Activated CD4-positive, alpha-beta T cell treated with anti-CD3 and anti-CD28 coated beads, Interleukin-2, amount 50 U/mL, for 24 hours (primary cell): ENCODE results near the gene PDGFD.

Source experiments
- DNase-seq, 2 donors: peaks; one replicate each; pipeline ENCODE4 v3.0.0-alpha.2; 2020; ENCODE audit warnings: low read depth in 1 of 2, low spot score in 1 of 2

PDGFD gene

DNA sequence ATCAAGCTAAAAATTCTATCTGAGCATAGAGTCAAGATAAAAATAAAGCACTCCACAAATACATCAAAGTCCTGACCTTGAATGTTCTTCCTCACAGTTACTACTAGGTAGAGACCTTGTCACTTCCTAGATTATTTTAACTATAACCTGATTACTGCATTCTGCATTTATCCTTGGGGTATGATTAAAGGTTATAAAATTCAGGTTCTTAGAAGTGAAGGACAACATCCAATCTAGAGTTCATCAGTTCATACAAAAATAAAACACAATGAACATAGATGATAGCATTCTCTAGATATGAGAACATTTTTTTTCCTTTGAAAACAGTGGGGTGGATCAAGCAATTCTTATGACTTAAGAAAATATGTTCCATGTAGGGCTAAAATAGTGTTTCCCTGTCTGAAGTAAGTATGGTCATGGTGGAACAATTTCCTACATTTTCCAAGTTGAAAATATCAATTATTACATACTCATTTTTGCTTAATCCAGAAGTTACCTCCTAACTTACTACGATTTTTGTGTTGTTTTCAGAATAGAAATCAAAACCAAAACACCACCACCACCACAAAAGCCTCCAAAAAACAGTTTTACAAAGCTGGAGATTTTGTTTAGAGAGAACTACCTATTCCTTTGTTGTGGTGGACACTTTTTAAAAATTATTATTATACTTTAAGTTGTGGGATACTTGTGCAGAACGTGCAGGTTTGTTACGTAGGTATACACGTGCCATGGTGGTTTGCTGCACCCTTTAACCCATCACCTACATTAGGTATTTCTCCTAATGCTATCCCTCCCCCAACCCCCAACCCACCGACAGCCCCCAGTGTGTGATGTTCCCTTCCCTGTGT, 239.6 kb downstream of the PDGFD start:
- no peak for DNase-seq

DNA sequence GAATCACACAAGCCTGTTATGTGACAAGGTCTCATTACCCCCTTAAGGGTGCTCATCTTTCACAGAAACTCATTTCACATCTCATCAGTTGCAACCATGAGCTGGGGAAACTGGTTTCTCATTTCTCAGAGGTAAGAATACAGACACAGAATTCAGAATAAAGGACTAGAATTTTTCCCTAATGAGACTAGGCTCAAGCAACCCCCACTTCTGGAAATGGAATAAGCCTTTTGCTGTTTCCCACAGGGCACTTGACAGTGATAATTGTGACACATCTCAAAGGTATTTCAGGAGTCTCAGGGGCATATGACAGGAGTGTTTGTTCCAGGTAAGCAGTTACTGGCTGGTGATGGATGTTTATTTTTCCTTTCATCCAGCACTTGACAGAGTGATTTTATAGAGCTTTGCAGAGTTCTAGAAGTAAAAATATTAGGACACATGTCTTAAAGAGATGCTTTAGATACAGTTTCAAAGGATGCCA, 240.5 kb downstream of the PDGFD start:
- DNase-seq, result no peak

DNA sequence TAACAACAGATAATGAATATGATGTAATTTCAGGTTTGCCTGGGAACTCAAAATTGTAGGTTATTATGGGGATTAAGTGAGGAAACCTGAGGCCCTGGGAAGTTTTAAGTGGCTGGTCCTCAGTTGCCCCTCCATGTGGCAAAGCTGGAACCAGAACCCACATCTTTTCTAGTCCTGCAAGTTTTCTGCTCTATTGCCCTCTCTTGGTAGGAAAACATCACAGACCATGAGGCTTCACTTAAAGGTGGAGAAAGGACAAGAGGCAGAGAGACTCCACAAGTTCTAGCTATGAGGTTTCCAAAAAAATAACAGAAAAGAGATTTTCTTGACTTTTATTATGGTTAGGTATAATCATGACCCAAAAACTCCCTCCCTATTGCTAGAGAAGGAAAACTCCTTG, 243.0 kb downstream of the PDGFD start:
- no peak for DNase-seq

DNA sequence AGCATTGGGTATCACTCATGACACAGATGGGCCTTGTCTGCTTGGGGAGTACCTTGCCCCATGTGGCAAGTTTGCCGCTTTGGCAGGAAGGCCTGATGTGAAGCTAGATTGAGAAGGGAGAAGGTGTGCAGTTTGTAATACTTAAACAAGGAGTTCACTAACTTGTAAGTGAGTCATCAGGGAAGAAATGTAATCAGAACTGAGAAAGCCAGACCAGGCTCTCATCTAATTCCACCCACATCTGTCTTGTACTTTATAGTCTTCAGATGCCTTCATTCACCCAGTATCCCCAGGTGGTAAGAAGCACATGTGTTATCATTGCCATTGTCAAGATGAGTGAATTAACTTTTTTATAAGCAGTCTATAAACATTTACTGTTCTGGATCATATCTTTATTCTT, 243.5 kb downstream of the PDGFD start:
- DNase-seq, result no peak

DNA sequence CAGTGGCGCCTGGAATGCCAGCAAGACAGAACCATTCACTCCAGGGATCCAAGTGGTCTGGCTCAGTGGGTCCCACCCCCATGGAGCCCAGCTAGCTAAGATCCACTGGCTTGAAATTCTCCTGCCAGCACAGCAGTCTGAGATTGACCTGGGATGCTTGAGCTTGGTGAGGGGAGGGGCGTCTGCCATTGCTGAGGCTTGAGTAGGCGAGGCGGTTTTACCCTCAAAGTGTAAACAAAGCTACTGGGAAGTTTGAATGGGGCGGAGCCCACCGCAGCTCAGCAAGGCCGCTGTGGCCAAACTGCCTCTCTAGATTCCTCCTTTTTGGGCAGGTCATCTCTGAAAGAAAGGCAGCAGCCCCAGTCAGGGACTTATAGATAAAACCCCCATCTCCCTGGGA, 253.2 kb downstream of the PDGFD start:
- DNase-seq, result no peak

DNA sequence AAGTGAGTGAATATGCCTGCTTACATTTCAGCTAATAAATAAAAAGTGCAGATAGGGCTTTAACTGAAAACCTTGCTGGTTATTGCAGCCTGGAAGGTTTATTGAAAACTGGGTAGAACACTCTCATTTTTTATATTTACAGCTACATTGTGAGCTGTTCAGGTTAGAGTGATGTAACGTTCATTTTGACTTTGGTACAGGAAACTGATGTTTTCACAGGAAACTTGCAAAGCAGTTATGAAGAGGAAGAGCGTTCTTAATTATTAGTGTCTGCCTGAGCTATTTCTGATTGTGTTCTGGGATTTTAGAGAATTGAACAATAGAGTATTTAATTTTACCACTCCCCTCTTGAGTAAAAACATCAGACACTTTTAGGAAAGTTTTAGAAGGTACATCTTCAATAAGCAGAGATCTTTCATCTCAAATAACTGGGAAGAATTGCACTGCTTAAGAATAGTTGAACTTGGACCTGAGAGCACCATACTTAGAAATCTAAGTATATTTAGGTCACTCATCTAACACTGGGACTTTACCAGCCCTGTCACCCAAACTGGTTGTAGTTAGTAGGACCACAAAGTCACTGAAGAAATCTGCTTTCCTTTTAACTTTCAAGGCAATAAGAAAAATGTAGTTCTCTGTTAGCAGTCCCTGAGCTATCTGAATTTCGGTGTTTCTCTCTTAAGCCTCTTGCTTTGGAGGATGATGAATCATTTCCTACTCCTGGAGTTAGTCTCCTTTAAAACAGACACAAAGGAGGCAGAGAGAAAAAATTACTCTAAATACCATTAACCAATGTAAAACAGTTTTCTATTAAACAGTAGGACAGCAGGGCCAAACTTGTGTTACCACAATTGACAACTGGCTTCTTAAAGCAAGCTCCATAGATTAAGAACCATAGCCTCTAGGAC, 256.1 kb downstream of the PDGFD start:
- DNase-seq, result no peak

DNA sequence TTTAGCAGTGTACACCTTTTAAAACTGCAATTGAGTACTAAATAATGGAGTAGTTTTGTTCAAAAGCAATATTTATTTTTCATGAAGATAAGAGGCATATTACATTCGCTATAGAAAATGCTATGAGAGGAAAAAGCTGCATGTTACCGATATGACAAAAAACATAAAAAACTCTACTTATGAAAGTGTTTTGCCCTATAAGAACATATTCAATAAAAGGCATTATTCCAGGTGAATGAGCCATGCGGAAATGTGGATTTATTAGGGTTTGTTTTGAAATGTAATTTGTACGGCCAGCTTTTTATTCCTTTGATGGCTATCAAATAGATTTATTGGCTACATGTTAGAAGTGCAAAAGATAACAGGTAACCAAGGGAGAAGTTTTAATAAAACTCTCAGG, 256.8 kb downstream of the PDGFD start:
- no peak for DNase-seq

DNA sequence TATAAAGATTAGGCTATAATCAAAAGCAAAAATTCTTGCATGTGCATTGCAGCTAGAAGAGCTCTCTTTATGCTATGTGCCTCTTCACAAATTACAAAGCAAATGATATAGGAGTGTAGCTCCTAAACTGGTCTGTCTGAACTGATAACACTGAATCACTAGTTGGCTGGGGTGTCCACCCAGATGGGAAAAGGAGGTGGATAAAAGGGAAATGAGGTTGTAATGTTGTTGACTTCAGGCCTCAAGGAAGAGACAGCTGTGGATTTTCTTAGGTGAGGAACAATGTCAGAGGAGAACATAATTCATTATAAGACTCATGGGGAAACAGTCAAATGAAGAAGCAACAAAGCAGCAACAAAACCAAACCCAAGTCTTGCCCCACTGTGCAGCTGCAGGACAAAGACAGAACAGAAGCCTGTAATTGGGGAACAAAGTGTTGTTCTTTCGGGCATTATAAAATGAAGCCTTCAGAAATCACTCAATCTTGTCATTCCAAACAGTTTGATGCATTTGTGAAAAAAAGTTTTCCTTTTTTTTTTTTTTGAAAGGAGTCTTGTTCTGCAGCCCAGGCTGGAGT, 257.6 kb downstream of the PDGFD start:
- DNase-seq, result no peak

DNA sequence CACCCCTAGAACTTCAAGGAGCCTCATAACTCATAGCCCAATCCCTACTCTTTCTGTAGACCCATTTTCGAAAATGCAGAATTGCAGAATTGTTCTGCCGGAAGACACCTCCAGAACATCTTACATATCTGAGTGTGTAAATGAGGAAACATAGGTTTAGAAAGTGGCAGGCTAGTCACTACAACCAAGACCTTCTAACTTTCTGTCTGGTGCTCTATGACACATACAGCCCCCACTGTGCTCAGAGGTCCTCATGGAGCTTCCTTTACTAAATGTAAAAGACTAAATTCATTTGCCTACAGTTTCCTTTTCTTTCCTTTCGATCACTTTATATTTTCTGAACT, 259.7 kb downstream of the PDGFD start:
- no peak for DNase-seq

DNA sequence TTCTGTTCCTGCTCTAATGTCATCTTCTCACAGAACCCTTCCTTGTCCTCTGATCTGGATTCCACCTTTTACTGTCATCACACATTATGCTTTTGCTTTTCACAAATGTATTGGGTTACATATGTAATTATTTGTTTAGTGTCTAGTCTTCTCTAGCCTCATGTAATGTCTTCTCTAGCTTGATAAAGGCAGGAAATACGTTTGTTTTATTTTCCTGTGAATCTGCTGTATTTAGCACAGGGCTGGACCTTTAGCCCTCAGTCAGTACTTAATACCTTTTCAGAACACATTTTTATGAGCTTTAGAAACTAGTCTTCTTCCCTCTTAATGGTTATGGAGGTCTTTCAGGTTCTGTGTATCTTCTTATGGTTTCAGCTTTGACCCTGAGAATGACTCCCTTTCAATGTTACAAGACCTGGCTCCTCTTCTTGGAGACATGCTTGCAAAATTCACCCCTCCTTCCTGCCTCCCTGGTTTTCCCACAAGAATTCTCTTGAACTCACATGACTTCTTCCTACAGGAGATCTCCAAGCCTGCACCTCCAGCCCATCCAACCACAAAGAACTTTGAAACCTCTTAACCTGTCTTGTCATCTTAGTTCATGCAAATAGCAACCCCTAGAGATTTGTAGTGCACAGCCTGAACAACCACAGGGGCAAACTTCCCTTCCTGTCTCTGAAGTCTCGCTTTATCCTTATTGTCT, 260.2 kb downstream of the PDGFD start:
- DNase-seq, result no peak

DNA sequence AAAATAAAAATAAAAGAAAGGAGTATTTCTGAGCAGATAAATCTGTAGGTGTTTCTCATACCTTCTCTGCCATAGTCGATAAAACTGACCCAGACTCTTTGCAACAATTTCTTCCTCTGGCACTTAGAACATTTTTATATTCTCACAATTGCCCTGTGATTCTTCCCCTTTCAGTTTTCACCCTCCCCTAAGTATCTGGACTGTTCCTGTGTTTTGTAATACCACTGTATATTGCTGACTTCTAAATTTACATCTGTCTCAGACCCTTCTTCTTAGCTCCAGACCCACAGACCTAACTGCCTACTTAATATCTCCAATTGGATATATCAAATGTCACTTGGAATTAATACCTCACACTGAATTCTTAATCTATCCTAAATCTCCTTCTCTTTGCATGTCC, 261.0 kb downstream of the PDGFD start:
- DNase-seq, result no peak

DNA sequence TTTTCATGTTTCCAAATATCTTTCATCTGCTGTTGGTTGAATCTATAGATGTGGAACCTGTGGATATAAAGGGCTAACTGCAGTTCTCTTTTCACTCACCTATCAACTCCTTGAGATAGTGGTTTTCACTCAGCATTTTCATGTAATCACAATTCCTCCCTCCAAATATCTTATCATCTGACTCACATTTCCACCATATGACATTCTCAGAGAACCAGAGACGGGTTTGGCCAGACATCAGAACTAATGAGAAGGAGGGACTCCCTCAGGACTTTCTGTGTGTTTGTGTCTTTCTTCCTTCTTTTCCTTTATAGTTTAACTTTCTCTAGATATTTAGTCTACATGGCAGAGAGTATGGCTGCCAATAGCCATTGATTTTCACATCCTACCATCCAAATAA, 262.3 kb downstream of the PDGFD start:
- no peak for DNase-seq

DNA sequence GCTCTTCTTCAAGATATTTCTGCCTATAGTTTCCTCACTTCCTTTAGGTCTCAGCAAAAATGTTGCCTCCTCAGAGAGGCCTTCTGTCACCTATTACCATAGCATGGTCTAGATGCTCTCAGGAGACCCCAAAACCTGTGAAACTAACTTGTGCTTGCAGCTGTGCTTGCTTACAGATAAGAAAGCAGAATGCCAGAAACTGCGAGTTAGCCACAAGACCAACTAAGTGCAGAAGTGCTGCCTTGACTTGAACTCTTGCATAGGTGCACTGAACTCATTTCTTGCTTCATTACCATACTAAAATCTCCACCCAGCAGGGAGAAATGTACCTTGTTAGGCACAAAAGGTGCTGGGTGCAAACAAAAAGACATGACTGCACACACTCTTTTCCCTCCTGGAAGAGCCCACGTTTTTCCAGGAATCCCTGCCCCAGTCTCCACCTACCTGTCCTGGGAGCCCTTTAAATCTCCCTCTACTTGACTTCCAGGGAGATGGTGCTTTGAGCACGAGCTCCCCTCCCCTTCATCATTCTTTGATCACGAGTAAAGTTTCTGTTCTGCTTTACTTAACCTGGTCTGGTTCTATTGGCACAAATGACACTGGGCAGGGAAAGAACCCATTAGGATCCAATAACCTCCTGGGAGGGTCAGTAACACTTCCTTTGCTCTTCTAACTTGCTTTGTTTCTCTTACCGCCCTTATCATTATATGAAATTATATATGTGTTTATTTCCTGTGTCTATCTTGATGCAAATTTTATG, 265.2 kb downstream of the PDGFD start:
- DNase-seq, result no peak

DNA sequence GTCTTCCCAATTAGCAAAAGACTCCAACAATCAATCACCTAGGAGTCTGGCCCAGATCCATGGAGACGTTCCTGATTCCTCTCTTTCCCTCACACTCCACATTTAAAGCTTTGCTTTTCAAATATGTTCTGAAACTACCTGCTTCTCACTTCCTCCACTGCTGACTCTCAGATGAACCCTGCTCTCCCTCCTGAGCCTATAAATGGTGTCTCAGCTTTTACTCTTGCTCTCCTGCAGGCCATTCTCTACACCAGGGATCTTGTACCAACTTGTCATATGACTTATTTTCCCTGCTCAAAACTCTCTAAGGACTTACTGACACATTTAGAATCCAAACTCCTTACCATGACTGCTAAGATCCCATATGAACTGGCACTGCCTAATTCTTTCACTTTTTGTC, 265.9 kb downstream of the PDGFD start:
- DNase-seq, result no peak

DNA sequence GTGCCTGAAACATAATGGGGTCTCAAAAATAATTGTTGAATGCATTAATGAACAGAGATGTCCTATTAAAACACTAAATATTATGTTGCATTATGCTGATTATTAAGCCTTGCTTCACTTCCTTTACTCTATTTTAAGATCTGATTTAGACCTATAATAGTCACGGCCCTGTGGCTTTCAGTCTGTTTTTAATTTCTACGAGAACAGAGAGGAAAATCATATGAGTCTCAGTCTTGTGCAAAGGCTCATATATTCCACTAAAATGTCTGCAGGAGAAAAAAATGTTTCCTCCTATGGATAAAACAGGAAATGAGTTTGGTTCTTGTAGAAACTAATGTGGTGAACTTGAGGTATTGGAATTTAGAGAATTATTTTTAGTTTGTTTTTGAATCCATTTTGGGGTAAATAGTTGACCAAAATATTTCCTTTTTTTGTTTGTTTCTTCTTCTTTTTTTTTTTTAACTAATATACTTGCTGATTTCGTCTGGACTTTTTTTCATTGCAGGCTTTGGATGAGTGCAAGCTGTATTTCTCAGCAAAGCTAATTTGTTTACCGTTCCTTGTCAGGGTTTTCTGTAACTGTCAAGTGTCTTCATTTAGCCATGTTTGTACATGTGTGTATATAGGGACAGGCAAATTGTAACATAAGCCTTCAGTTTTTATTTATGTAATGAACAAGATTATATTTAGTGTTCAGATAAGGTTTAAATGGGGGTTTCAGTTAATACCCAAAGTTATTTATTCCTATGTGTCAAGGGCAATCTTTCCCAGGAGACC, 266.6 kb downstream of the PDGFD start:
- DNase-seq, result no peak

DNA sequence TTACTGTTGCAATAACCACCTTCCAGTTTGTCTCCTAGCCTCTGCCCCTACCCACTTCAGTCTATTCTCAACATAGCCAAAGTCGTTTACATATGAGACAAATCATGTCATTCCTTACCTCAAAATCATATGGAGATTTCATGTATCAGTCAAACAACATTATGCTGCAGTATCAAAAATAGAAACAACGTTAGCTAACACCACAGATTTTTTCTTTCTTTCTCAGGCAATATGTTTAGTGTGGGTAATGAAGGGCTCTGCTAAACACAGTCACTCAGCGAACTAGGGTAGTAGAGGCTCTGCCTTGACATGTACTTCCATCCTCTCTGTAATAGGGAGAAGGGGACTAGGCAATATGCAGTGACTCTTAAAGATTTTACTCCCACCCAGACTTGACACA, 268.8 kb downstream of the PDGFD start:
- no peak for DNase-seq

DNA sequence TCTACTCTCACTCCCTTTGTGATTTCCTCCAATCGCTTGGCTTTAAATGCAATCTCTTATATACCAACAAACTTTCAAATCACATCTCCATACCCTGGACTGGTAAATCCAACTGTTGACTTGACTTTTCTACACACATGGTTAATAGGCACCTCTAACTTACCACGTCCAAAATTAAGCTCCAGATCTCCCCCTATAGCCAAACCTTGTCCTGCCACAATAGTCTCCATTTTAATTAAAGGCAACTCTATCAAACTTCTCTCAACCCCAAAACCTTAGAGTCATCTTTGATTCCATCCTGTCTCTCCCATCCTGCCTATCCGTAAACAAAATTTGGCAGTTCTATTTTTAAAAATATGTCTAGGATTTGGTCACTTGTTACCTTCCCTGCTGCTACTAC, 269.3 kb downstream of the PDGFD start:
- no peak for DNase-seq

DNA sequence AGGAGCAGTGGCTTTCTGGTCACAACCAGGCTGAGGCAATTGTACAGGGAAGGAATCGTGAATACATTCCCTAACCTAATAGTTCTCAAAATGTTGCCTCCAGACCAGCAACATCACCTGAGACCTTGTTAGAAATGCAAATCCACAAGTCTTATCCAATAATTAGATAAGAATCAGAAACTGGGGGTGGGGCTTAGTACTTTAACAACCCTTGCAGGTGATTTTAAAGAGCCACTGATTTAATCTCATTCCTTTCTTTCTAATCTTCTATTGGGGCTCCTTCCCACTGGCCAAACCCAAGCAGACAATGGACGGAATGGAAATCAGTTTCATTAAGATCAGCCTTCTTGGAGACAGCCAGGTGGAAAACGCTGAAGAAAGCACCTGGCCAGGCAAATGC, 269.9 kb downstream of the PDGFD start:
- DNase-seq, result no peak

DNA sequence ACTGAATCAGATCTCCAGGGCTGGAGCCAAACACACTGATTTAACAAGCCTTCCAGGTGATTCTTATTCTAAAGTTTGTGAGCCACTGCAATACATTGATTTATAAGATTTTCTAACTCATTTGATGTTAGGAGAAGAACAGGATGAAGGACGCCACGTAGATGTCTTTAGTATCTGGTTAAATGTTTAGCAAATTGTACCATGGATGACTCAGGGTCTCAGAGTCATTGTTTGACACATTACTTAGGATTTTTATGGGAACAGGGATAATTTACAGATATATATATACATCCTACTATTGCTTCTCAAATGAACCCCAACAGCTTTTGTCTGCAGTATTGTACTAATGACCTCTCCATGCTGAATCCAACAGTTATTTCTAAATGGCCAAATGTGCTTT, 270.6 kb downstream of the PDGFD start:
- DNase-seq, result no peak

DNA sequence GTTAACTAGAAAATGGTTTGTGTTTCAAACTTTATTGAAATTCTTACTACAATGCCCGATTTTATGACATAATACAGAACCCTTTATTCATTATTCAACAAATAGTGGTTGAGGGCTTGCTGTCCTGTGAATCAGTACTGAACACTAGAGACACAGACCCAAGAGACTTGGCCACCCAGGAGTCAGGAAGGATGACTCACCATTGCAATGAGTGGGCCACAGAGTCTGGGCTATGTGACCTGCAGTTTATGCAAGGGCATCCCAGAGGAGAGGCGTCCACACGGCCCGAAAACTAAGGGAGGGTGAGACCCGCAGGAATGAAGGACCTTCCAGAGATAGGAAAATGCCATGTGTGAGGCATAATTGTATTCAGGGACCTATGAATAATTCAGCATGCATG, 271.3 kb downstream of the PDGFD start:
- DNase-seq, result no peak
